Measurements from ENCODE around the gene TRIM26.

The TRIM26 gene

GRCh38 chr6:30136570-30137286 lies 76.5 kb downstream of the TRIM26 start:
- TF ChIP-seq, protein P1, sequence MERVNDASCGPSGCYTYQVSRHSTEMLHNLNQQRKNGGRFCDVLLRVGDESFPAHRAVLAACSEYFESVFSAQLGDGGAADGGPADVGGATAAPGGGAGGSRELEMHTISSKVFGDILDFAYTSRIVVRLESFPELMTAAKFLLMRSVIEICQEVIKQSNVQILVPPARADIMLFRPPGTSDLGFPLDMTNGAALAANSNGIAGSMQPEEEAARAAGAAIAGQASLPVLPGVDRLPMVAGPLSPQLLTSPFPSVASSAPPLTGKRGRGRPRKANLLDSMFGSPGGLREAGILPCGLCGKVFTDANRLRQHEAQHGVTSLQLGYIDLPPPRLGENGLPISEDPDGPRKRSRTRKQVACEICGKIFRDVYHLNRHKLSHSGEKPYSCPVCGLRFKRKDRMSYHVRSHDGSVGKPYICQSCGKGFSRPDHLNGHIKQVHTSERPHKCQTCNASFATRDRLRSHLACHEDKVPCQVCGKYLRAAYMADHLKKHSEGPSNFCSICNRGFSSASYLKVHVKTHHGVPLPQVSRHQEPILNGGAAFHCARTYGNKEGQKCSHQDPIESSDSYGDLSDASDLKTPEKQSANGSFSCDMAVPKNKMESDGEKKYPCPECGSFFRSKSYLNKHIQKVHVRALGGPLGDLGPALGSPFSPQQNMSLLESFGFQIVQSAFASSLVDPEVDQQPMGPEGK (CRISPR knock-in tag; IDR thresholded peaks at IDR 0.05; ENCODE audit: borderline replicate concordance): no peak
- TF ChIP-seq RARB (CRISPR knock-in tag; IDR thresholded peaks at IDR 0.05) (no peak), SNAI2 (CRISPR knock-in tag; IDR thresholded peaks at IDR 0.05) (no peak), POU6F1 (CRISPR knock-in tag; IDR thresholded peaks at IDR 0.05; ENCODE audit: borderline replicate concordance, low read depth) (no peak), CSDC2 (CRISPR knock-in tag; IDR thresholded peaks at IDR 0.05) (no peak), GLIS3 (CRISPR knock-in tag; IDR thresholded peaks at IDR 0.05) (no peak), ESRRG (CRISPR knock-in tag; IDR thresholded peaks at IDR 0.05) (no peak), ARNTL (CRISPR knock-in tag; IDR thresholded peaks at IDR 0.05; ENCODE audit: borderline replicate concordance, low read depth) (no peak), PPARA (CRISPR knock-in tag; IDR thresholded peaks at IDR 0.05; ENCODE audit: borderline replicate concordance) (no peak), TOX (CRISPR knock-in tag; IDR thresholded peaks at IDR 0.05; ENCODE audit: borderline replicate concordance) (no peak), BACH2 (CRISPR knock-in tag; IDR thresholded peaks at IDR 0.05; ENCODE audit: borderline replicate concordance) (no peak), ZFP3 (CRISPR knock-in tag; IDR thresholded peaks at IDR 0.05) (no peak), ZC3H10 (CRISPR knock-in tag; IDR thresholded peaks at IDR 0.05) (no peak), TCF4 (CRISPR knock-in tag; IDR thresholded peaks at IDR 0.05; ENCODE audit: borderline replicate concordance) (no peak), ZFP30 (CRISPR knock-in tag; IDR thresholded peaks at IDR 0.05) (no peak), ZNF565 (CRISPR knock-in tag; conservative IDR thresholded peaks at IDR 0.05; ENCODE audit: low read depth) (no peak), ZNF8 (CRISPR knock-in tag; IDR thresholded peaks at IDR 0.05) (no peak), OSR1 (CRISPR knock-in tag; IDR thresholded peaks at IDR 0.05) (no peak)
- TF ChIP-seq, protein P2, sequence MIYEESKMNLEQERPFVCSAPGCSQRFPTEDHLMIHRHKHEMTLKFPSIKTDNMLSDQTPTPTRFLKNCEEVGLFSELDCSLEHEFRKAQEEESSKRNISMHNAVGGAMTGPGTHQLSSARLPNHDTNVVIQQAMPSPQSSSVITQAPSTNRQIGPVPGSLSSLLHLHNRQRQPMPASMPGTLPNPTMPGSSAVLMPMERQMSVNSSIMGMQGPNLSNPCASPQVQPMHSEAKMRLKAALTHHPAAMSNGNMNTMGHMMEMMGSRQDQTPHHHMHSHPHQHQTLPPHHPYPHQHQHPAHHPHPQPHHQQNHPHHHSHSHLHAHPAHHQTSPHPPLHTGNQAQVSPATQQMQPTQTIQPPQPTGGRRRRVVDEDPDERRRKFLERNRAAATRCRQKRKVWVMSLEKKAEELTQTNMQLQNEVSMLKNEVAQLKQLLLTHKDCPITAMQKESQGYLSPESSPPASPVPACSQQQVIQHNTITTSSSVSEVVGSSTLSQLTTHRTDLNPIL (CRISPR knock-in tag; IDR thresholded peaks at IDR 0.05; ENCODE audit: low read depth): no peak
- ATAC-seq: no peak

DNA sequence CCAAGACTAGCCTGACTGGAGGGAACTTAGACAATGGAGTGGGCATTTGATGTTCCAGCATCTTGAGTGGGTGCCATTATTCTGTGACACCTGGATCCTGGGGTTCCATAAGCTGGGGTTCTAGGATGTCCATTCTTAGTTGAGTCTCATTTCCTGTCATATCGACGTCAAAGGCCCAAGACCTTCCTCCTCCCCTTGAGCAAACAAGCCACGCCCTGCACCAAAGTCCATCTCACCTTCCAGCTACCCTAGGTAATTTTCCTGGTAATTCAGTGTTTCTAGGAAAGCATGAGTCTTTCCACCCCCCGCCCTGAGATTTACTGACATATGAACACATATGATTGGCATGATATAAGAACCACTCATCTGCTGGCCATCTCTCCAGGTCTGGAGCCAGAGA lies 77.4 kb downstream of the TRIM26 start, which contains the start of gene TRIM40:
TSS of gene TRIM40 (plus strand) at position 384 of the 400 bp plus-strand sequence. CDS start 897 bp downstream, outside the sequence.
- no peak for TF ChIP-seq ZFP30 (CRISPR knock-in tag; IDR thresholded peaks at IDR 0.05)
- no peak for TF ChIP-seq ARNTL (CRISPR knock-in tag; IDR thresholded peaks at IDR 0.05; ENCODE audit: borderline replicate concordance, low read depth)
- no peak for TF ChIP-seq ZNF8 (CRISPR knock-in tag; IDR thresholded peaks at IDR 0.05)
- no peak for TF ChIP-seq ISL1 (CRISPR knock-in tag; IDR thresholded peaks at IDR 0.05)
- TF ChIP-seq BACH2 (CRISPR knock-in tag; IDR thresholded peaks at IDR 0.05; ENCODE audit: borderline replicate concordance): no peak
- TF ChIP-seq RARB (CRISPR knock-in tag; IDR thresholded peaks at IDR 0.05): no peak
- no peak for TF ChIP-seq TOX (CRISPR knock-in tag; IDR thresholded peaks at IDR 0.05; ENCODE audit: borderline replicate concordance)
- TF ChIP-seq, protein P3, sequence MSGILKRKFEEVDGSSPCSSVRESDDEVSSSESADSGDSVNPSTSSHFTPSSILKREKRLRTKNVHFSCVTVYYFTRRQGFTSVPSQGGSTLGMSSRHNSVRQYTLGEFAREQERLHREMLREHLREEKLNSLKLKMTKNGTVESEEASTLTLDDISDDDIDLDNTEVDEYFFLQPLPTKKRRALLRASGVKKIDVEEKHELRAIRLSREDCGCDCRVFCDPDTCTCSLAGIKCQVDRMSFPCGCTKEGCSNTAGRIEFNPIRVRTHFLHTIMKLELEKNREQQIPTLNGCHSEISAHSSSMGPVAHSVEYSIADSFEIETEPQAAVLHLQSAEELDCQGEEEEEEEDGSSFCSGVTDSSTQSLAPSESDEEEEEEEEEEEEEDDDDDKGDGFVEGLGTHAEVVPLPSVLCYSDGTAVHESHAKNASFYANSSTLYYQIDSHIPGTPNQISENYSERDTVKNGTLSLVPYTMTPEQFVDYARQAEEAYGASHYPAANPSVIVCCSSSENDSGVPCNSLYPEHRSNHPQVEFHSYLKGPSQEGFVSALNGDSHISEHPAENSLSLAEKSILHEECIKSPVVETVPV (CRISPR knock-in tag; IDR thresholded peaks at IDR 0.05): no peak
- TF ChIP-seq OSR1 (CRISPR knock-in tag; IDR thresholded peaks at IDR 0.05): no peak
- no peak for TF ChIP-seq ZNF565 (CRISPR knock-in tag; conservative IDR thresholded peaks at IDR 0.05; ENCODE audit: low read depth)
- no peak for TF ChIP-seq PPARA (CRISPR knock-in tag; IDR thresholded peaks at IDR 0.05; ENCODE audit: borderline replicate concordance)
- TF ChIP-seq SNAI2 (CRISPR knock-in tag; IDR thresholded peaks at IDR 0.05): no peak
- no peak for TF ChIP-seq POU6F1 (CRISPR knock-in tag; IDR thresholded peaks at IDR 0.05; ENCODE audit: borderline replicate concordance, low read depth)
- no peak for TF ChIP-seq GLIS3 (CRISPR knock-in tag; IDR thresholded peaks at IDR 0.05)
- TF ChIP-seq TCF4 (CRISPR knock-in tag; IDR thresholded peaks at IDR 0.05; ENCODE audit: borderline replicate concordance): no peak
- no peak for TF ChIP-seq ESRRG (CRISPR knock-in tag; IDR thresholded peaks at IDR 0.05)
- TF ChIP-seq, protein P2 (CRISPR knock-in tag; IDR thresholded peaks at IDR 0.05; ENCODE audit: low read depth): no peak
- TF ChIP-seq TSHZ2 (CRISPR knock-in tag; IDR thresholded peaks at IDR 0.05): no peak
- no peak for ATAC-seq
